HCEC 1CT (cell line): ENCODE measurements around the gene EEF1AKMT3.
"Not testable (repeated sequence)": the region's sequence is repeated elsewhere in the genome, so short reads cannot be mapped to it uniquely, and the experiment has no call there.

Source experiments
- DNase-seq: peaks from one replicate; pipeline ENCODE4 v3.0.0-alpha.2; 2017

Gene EEF1AKMT3

GRCh38 chr12:57766464-57767304 lies 5.7 kb upstream of the EEF1AKMT3 start, which contains the start of gene CYP27B1:
Gene CYP27B1 (minus strand): TSS chr12:57767078. CDS start chr12:57767041, 37 bp downstream.
- no peak for DNase-seq

DNA sequence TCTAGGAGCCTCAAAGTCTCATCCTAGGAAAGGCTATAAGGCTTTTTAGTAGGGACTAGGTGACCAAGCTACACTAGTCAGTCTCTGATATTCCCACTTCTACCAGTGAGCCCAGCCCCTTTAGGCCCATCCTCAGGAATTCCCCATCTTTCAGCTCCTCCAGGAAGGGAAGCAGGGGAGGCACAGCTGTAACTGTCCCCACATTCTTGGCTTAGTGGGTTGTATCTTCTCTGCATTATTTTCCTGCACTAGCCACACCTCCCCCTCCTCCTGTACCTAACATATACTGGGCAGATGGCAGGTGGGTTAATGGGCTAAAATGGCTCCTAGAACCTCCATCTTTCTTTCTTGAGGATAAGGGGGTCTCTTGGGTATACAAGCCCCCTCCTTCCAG lies 5.1 kb upstream of the EEF1AKMT3 start:
- DNase-seq: no peak

- DNase-seq: no peak
These were observed 4.5 kb upstream of the EEF1AKMT3 start for GRCh38 chr12:57767876-57768275.

GRCh38 chr12:57769594-57769993 lies 2.8 kb upstream of the EEF1AKMT3 start:
- DNase-seq: no peak

- no peak for DNase-seq
These were observed 1.7 kb upstream of the EEF1AKMT3 start for GRCh38 chr12:57770734-57771133.

GRCh38 chr12:57771236-57771872 lies 1.1 kb upstream of the EEF1AKMT3 start:
- DNase-seq: peak; percentile 92

DNA sequence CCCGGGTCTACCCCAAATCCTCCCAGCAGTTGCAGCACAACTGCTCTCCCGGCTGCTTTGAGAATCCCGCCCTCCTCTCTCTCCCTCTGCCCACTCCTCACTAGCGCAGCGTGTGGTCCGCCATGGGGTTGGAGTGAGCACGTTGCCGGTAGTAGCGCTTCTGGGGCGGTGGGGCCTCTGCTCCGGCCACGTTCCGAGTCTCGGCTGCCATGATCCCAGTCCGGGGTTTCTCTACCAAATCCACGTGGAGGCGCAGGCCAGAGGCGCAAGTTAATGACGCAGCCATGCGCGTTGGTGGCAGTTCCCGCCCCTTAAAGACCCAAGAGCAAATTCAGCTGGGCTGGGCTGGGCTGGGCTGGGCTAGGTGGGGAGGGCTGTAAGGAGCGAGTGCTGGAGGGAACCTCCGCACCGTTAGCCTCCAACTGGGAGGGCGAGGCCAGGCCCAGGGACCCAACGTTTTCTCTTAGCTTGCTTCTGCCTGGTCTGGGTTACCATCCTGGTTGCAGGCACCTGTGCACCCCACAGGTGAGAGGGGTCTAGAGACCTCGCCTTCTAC lies 463 bp upstream of the EEF1AKMT3 start, which contains the start of gene METTL1:
TSS of gene METTL1 (minus strand) at position 233 of the 556 bp plus-strand sequence. CDS start at position 211, 22 bp downstream.
- peak; percentile 95 for DNase-seq

DNA sequence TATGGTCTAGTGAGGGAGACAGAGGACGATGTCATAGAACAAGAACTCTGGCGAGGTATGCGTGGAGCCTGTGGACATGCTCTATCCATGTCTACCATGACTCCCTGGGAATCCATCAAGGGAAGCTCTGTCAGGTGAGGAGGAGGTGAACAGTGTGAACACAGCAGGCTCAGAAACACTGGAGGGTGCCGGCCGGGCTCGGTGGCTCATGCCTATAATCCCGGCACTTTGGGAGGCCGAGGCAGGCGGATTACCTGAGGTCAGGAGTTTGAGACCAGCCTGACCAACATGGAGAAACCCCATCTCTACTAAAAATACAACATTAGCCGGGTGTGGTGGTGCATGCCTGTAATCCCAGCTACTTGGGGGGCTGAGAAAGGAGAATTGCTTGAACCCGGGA lies 2.2 kb downstream of the EEF1AKMT3 start:
- not testable (repeated sequence) for DNase-seq

GRCh38 chr12:57775044-57775443 lies 2.6 kb downstream of the EEF1AKMT3 start:
- no peak for DNase-seq

GRCh38 chr12:57775563-57776246 lies 3.3 kb downstream of the EEF1AKMT3 start:
- DNase-seq: no peak

- DNase-seq: no peak
These were observed 3.8 kb downstream of the EEF1AKMT3 start for GRCh38 chr12:57776247-57776587.

DNA sequence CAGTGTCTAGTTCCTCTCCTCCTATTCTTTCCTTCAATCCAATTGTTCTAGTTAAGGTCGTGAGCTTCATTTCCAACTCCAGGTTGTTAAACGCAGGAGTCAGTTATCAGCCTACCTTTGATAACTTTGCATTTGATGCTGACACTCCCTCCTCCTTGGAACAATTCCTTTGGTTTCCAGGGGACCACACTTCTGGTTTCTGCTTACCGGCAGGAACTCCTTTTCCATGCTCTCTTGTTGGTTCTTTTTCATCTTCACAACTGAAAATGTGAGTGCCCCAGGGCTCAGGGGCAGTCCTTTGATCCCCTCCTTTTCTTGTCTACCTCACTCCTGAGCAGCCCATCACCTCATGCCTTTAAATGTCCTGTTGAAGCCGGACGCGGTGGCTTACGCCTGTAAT lies 5.0 kb downstream of the EEF1AKMT3 start:
- DNase-seq: no peak

- no peak for DNase-seq
These were observed 5.5 kb downstream of the EEF1AKMT3 start for GRCh38 chr12:57777911-57778310.

DNA sequence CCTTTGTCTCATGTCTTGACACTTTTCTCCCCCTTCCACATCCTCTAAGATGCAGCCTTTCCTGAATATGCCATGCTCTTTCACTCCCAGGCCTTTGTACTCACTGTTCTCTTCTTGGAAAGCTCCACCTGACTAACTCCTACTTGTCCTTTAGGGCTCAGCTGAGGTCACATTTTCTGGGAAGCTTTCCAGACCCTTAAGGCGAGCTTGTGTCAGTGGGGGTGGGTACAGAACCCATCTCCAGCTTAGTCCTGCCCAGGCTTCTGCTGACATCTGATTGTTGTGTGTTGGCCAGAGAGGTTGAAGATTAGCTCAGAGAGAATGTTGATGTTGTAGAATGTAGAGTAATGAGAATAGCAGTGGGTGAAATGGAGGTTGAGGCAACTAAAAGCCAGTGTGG lies 7.3 kb downstream of the EEF1AKMT3 start:
- no peak for DNase-seq

DNA sequence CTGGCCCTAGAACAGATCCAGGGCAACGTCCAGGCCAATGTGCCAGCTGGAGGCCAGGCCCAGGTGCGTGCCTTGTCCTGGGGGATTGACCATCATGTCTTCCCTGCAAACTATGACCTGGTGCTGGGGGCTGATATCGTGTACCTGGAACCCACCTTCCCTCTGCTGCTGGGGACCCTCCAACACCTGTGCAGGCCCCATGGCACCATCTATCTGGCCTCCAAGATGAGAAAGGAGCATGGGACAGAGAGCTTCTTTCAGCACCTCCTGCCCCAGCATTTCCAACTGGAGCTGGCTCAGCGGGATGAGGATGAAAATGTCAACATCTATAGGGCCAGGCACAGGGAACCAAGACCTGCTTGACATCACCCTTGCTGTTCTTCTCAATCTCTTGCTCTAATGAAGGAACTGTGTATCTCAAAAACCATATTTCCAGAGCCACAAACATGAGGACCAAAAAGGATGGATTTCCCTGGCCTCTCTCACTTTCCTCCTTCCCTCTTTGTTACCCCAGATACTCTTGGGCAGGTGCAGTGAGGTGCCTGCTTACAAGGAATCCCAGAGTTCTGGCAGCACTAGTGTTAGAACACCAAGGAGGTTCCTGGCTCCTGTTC lies 8.0 kb downstream of the EEF1AKMT3 start:
- DNase-seq: no peak

GRCh38 chr12:57781244-57781643 lies 8.8 kb downstream of the EEF1AKMT3 start:
- no peak for DNase-seq

DNA sequence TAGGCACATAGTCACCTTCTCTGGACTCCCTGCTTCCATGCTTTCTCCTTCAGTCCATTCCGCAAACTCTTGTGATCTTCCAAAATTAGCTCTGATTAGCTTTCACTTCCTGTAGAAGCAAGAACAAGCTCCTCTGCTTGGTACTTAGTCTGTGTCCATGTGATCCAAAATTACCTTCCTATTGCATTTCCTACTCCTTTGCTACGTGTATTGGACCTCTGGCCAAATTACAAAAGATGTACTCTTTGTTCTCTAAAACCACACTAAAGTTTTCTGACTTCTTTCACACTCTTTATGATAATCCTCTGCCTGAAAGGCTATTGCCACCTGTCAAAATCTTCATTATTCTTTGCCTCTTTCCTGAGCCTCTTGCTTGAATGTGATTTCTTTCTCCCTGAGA lies 9.4 kb downstream of the EEF1AKMT3 start:
- DNase-seq: no peak

DNA sequence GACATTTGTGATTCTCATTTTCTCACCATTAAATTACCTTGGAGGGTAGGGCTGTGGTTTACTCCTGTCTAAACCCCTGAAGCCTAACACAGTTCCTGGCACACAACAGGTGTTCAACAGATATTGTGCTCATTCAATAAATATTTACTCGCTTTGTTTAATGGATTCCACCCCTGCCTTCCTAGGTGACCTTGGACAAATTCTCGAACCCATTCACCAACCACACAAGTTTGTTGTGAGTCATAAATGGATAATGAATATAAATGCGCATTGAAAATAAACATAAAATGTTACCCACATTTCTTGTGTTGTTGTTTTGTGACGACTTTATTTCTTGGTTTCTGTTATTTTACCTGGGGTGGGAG lies 9.8 kb downstream of the EEF1AKMT3 start:
- no peak for DNase-seq

DNA sequence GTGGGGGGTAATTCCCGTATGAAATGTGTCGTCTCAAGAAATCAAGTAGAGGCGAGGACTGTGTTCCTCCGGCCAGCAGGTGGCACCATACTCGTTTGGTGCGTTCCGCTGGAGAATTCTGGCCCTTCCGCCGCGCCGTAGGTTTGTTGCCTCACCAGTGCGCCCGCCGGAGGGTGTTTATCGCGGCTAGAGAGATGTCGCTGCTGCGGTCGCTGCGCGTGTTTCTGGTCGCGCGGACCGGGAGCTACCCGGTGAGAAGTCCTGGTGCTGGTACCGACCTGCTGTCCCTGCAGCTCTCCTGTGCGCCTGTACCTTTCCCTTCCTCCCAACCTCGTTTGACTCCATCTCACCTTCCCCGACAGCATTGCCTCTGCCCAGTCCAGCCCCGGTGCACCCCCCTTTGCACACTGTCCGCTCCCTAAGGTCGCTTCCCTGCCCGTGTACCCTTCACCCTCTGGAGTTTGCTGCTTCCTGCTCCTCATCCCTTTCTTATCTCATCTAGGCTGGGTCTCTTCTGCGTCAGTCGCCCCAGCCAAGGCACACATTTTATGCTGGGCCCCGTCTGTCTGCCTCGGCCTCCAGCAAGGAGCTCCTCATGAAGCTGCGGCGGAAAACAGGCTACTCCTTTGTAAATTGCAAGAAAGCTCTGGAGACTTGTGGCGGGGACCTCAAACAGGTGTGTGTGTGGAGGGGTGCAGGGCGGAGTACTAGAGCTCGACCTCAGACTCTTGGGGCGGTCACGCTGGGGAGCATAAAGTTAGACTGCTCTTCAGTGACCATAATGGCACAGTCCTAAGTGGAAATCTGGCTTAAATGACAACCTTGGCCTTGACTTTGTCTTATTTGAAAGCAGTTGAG lies 10.4 kb downstream of the EEF1AKMT3 start, which contains the start of gene TSFM:
TSS of gene TSFM (plus strand) at position 180 of the 858 bp plus-strand sequence. CDS start at position 195, 15 bp downstream.
- peak; percentile 92 for DNase-seq

DNA sequence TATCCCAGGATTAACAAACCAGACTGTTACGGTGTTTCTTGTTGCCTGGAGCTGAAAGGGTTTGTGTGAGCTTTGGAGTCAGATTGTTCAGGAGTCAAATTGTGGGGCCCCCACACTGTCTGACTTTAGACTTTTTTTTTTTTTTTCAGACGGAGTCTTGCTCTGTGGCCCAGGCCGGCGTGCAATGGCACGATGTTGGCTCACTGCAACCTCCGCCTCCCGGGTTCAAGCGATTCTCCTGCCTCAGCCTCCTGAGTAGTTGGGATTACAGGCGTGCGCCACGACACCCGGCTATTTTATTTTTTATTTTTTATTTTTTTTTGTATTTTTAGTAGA lies 11.0 kb downstream of the EEF1AKMT3 start:
- DNase-seq: no peak

- DNase-seq: no peak
These were observed 11.4 kb downstream of the EEF1AKMT3 start for GRCh38 chr12:57783861-57784260.

- DNase-seq: peak; percentile 85
These were observed 21.5 kb downstream of the EEF1AKMT3 start for GRCh38 chr12:57793920-57794319.
